A549 (cell line): Measurements from ENCODE around the gene ACTR3C. TPM values are rescaled to one million over a fixed set of nuclear protein-coding genes. Genes with fewer than 3 reads are reported as not detected.

Source experiments
- ATAC-seq, 2 experiments: fragments of 200-7000 bp in 1 of 2; fragments of >200 bp in 1 of 2; cut with Nextera tagmentation in 1 of 2; cut with Tn5 transposase in 1 of 2; 3 replicates each; pipeline versions ENCODE4 v1.8.0 to v1.9.1; 2018 to 2020; ENCODE audit warnings: mild to moderate bottlenecking in 1 of 2, moderate library complexity in 1 of 2
- CTCF ChIA-PET: fragments of 300-600 bp; sonication (Branson Sonifier 250); formaldehyde crosslinking; extraction: SDS; loops from one replicate; lab custom pipeline; 2021; ENCODE audit warnings: antibody characterized with exemption, inconsistent platforms; lab: Yijun Ruan, JAX
- POLR2A ChIA-PET: fragments of 350-600 bp; formaldehyde crosslinking; extraction: SDS; loops from one replicate; lab custom pipeline; 2021; ENCODE audit warnings: antibody characterized with exemption, inconsistent platforms; lab: Yijun Ruan, JAX
- DNase-seq, 2 experiments: peaks; one replicate each; pipeline versions ENCODE4 v3.0.0 to v3.0.0-alpha.2; 2011 to 2016; ENCODE audit warnings: low read depth in 1 of 2, low spot score in 1 of 2
- FAIRE-seq: peaks from 2 replicates; lab custom pipeline; 2011; peaks lifted over from hg19 to GRCh38; lab: Jason Lieb, UNC
- H3K27ac ChIP-seq, 2 experiments: fragments of >200 bp; sonication (Bioruptor Twin); formaldehyde crosslinking; 3 replicates each; pipeline ENCODE4 v1.5.1; 2016 to 2017
- H3K4me1 ChIP-seq: fragments of >200 bp; sonication (Bioruptor Twin); formaldehyde crosslinking; 3 replicates; pipeline ENCODE4 v1.6.1; 2016
- H3K4me2 ChIP-seq: fragments of >200 bp; sonication (Bioruptor Twin); formaldehyde crosslinking; 3 replicates; pipeline ENCODE4 v1.6.1; 2016
- H3K4me3 ChIP-seq: fragments of >200 bp; sonication (Bioruptor Twin); formaldehyde crosslinking; 3 replicates; pipeline ENCODE4 v1.5.1; 2016
- H3K9me3 ChIP-seq: fragments of >200 bp; sonication (Bioruptor Twin); formaldehyde crosslinking; 3 replicates; pipeline ENCODE4 v1.6.1; 2016
- ATOH8 ChIP-seq: fragments of 250-450 bp; sonication (Bioruptor Pico); IDR thresholded peaks from 2 replicates; pipeline ENCODE4 v1.5.0; 2020; ENCODE audit warnings: low read depth, mild to moderate bottlenecking, moderate library complexity
- CBX2 ChIP-seq: fragments of 200-600 bp; sonication (generic); IDR thresholded peaks from 2 replicates; pipeline ENCODE4 v1.6.1; 2016; ENCODE audit warnings: low read depth, mild to moderate bottlenecking, borderline replicate concordance
- CBX8 ChIP-seq: fragments of 200-600 bp; sonication (generic); IDR thresholded peaks from 2 replicates; pipeline ENCODE4 v1.6.1; 2016
- CTCF ChIP-seq: fragments of >200 bp; sonication (Bioruptor Twin); formaldehyde crosslinking; IDR thresholded peaks from 3 replicates; pipeline ENCODE4 v1.5.1; 2016
- E2F6 ChIP-seq: IDR thresholded peaks from 2 replicates; pipeline ENCODE4 v1.6.1; 2012; ENCODE audit warnings: low read depth, borderline replicate concordance
- EHF ChIP-seq: fragments of 250-450 bp; sonication (Bioruptor Pico); IDR thresholded peaks from 2 replicates; pipeline ENCODE4 v1.5.0; 2020; ENCODE audit warnings: mild to moderate bottlenecking
- FOSB ChIP-seq: fragments of 250-450 bp; sonication (Bioruptor Pico); IDR thresholded peaks from 2 replicates; pipeline ENCODE4 v1.5.0; 2020; ENCODE audit warnings: mild to moderate bottlenecking, moderate library complexity
- GATA3 ChIP-seq: IDR thresholded peaks from 2 replicates; pipeline ENCODE4 v1.6.1; 2012; ENCODE audit warnings: borderline replicate concordance
- HES2 ChIP-seq: fragments of >200 bp; sonication (Bioruptor Twin); formaldehyde crosslinking; IDR thresholded peaks from 2 replicates; pipeline ENCODE4 v1.6.1; 2016
- HEYL ChIP-seq: fragments of 250-450 bp; sonication (Bioruptor Pico); IDR thresholded peaks from 2 replicates; pipeline ENCODE4 v1.8.0; 2021; ENCODE audit warnings: mild to moderate bottlenecking, moderate library complexity
- JUN ChIP-seq, 2 experiments: fragments of >200 bp; sonication (Bioruptor Twin); formaldehyde crosslinking; IDR thresholded peaks; 2 replicates in 1 of 2; 3 replicates in 1 of 2; pipeline ENCODE4 v1.6.1; 2016 to 2017
- JUNB ChIP-seq: fragments of >200 bp; sonication (Bioruptor Twin); formaldehyde crosslinking; IDR thresholded peaks from 2 replicates; pipeline ENCODE4 v1.6.1; 2016
- MAFK ChIP-seq: fragments of 450-650 bp; IDR thresholded peaks from 2 replicates; pipeline ENCODE4 v1.6.1; 2014; ENCODE audit not compliant: partially characterized antibody
- MAX ChIP-seq: IDR thresholded peaks from 2 replicates; pipeline ENCODE4 v1.6.1; 2012
- MAZ ChIP-seq: fragments of 150-350 bp; IDR thresholded peaks from 2 replicates; pipeline ENCODE4 v1.6.1; 2014; ENCODE audit warnings: antibody characterized with exemption, low read depth, low read length, borderline replicate concordance
- MYC ChIP-seq: IDR thresholded peaks from 2 replicates; pipeline ENCODE4 v1.6.1; 2012; ENCODE audit warnings: mild to moderate bottlenecking, inconsistent platforms, low read length, improper control_type of control experiment, borderline replicate concordance
- NPAS2 ChIP-seq: fragments of 250-450 bp; sonication (Bioruptor Pico); IDR thresholded peaks from 2 replicates; pipeline ENCODE4 v1.8.0; 2022; ENCODE audit warnings: mild to moderate bottlenecking, moderate library complexity, borderline replicate concordance
- NR3C1 ChIP-seq: fragments of >200 bp; sonication (Bioruptor Twin); formaldehyde crosslinking; IDR thresholded peaks from 3 replicates; pipeline ENCODE4 v1.6.1; 2017
- PBX3 ChIP-seq: IDR thresholded peaks from 2 replicates; pipeline ENCODE4 v1.6.1; 2012
- RCOR1 ChIP-seq: fragments of 150-350 bp; IDR thresholded peaks from 2 replicates; pipeline ENCODE4 v1.6.1; 2014; ENCODE audit warnings: antibody characterized with exemption, low read length, low read depth
- REST ChIP-seq: fragments of 200-600 bp; sonication (generic); IDR thresholded peaks from 2 replicates; pipeline ENCODE4 v1.6.1; 2016; ENCODE audit warnings: antibody characterized with exemption, mild to moderate bottlenecking, moderate library complexity
- RFX5 ChIP-seq: fragments of 450-650 bp; IDR thresholded peaks from 2 replicates; pipeline ENCODE4 v1.7.1; 2014; ENCODE audit warnings: antibody characterized with exemption, mild to moderate bottlenecking, moderate library complexity
- SMC3 ChIP-seq: fragments of >200 bp; sonication (Bioruptor Twin); formaldehyde crosslinking; IDR thresholded peaks from 3 replicates; pipeline ENCODE4 v1.6.1; 2018; ENCODE audit warnings: inconsistent platforms
- TFCP2L1 ChIP-seq: fragments of 250-450 bp; sonication (Bioruptor Pico); IDR thresholded peaks from 2 replicates; pipeline ENCODE4 v1.5.0; 2021; ENCODE audit warnings: mild to moderate bottlenecking
- ZC3H11A ChIP-seq: fragments of 450-650 bp; IDR thresholded peaks from 2 replicates; pipeline ENCODE4 v1.6.1; 2014; ENCODE audit warnings: antibody characterized with exemption, mild to moderate bottlenecking
- WGBS: methylation state at CpG from one replicate; pipeline ENCODE4 v1.1.6; 2017; ENCODE audit errors: missing lambda C conversion rate; 5-methylcytosine and 5-hydroxymethylcytosine counted together
- polyA plus RNA-seq, 4 experiments: library from polyadenylated mRNA; depleted of rRNA in 3 of 4; stranded (reverse); fragments of >200 nt; fragmentation: RNase III in 1 of 4; extraction: RNeasy Plus Mini Kit Qiagen cat#74134 plus additional on column Dnase treatment in 1 of 4; gene quantifications; 2 replicates in 3 of 4; 3 replicates in 1 of 4; pipeline ENCODE4 v1.2.3, GENCODE V29; 2011 to 2017

The ACTR3C gene
- polyA plus RNA-seq, 2 of the 4 experiments (the other 2 are of a cell fraction), result 0.43 TPM

GRCh38 chr7:150368884-150369747 lies 45.8 kb upstream of the ACTR3C start:
- Histone ChIP-seq H3K4me2 (peak overlapping the region; percentile 100), H3K4me1 (peaks cover 19% of the 10 kb centered on the region; the same call in 2 of the 3 replicates), H3K4me3 (peak overlapping the region; percentile 96), H3K27ac (peak overlapping the region; percentile 96 to 100), H3K9me3 (no peaks in the 10 kb centered on the region)
- peak in 1 of 2 experiments; percentile 53; a peak in 3 of 5 replicates for TF ChIP-seq JUN (IDR thresholded peaks at IDR 0.05)
- no peak for TF ChIP-seq HES2
- ATAC-seq (peak; percentile 68 to 84), DNase-seq (peak; percentile 78 to 79), FAIRE-seq (no peak)
- CTCF ChIA-PET, result interaction anchor here (1.0 to 6.7 kb wide), 7 partner anchors 9 to 590 kb away, joined by 3 to 44 read pairs (median 4); no protein-coding TSS in a partner anchor
- whole genome bisulfite sequencing, result 0% methylated on average over 16 of the region's 58 CpGs
- POLR2A ChIA-PET, result interaction anchor here (0.6 to 3.1 kb wide), 7 partner anchors 9 to 597 kb away, joined by 3 to 44 read pairs (median 4); a partner anchor contains a TSS

GRCh38 chr7:150368096-150368883 lies 44.9 kb upstream of the ACTR3C start, which contains the start of gene REPIN1:
Gene REPIN1, plus strand, starts transcription at chr7:150368822. Its CDS starts 890 bp downstream, at chr7:150369712.
- DNase-seq, result peak; percentile 72 to 93
- no peak for FAIRE-seq
- Histone ChIP-seq H3K9me3 (no peaks in the 10 kb centered on the region), H3K27ac (peak within 1 kb of the TSS; percentile 96 to 100), H3K4me3 (peak within 1 kb of the TSS; percentile 96), H3K4me2 (peak within 1 kb of the TSS; percentile 100), H3K4me1 (peaks cover 19% of the 10 kb centered on the region; the same call in 2 of the 3 replicates)
- under 1% methylated on average over 26 of the region's 85 CpGs for WGBS
- peak; percentile 69 to 70 for ATAC-seq
- ChIA-PET POLR2A (interaction anchor here (1.1 to 3.1 kb wide), 5 partner anchors 10 to 55 kb away, joined by 3 to 44 read pairs (median 3); a partner anchor contains a TSS), CTCF (interaction anchor here (1.0 to 6.7 kb wide), 6 partner anchors 10 to 591 kb away, joined by 3 to 44 read pairs (median 5); no protein-coding TSS in a partner anchor)
- TF ChIP-seq MAX (peak; percentile 96), HEYL (CRISPR knock-in tag) (0 out of 2 replicates have a peak, but pooled peaks have one; percentile 24), PBX3 (no peak; the same call in 1 of the 2 replicates), SMC3 (peak; percentile 18; the same call in 1 of the 3 replicates), NR3C1 (no peak), TFCP2L1 (CRISPR knock-in tag) (no peak), CBX2 (no peak), ATOH8 (CRISPR knock-in tag) (peak; percentile 54; the same call in 1 of the 2 replicates), FOSB (CRISPR knock-in tag) (no peak), MAZ (peak; percentile 27; the same call in 1 of the 2 replicates), RFX5 (no peak), E2F6 (peak; percentile 83), CBX8 (no peak), GATA3 (peak; percentile 26), NPAS2 (peak; percentile 58; the same call in 1 of the 2 replicates), MAFK (no peak), EHF (CRISPR knock-in tag) (peak; percentile 47), MYC (peak; percentile 93), RCOR1 (no peak), ZC3H11A (no peak), JUNB (no peak), CTCF (no peak), REST (no peak)
